ENCODE results near the gene PITPNC1.
"Not testable (repeated sequence)": the region's sequence is repeated elsewhere in the genome, so short reads cannot be mapped to it uniquely, and the experiment has no call there.

Gene PITPNC1

DNA sequence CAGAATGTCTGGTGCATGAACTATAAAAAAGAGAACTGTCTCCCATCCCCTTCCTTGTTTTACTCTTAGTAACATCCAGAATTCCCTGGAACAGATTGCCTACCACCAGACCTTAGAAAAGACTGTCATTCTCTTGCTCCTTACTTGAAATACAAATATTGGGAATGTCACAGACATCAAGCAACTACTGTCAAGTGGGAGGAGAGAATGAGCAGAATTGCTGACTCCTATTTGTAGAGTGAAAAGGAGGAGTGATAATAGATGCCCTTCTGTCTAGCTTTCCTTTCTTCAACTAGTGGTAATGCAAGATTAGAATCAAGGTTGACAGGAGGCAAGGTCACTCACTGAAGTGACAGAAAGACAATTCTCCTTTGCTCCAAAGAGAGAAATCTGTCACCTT is 316.7 kb downstream of the PITPNC1 start:
- TF ChIP-seq, protein P1, sequence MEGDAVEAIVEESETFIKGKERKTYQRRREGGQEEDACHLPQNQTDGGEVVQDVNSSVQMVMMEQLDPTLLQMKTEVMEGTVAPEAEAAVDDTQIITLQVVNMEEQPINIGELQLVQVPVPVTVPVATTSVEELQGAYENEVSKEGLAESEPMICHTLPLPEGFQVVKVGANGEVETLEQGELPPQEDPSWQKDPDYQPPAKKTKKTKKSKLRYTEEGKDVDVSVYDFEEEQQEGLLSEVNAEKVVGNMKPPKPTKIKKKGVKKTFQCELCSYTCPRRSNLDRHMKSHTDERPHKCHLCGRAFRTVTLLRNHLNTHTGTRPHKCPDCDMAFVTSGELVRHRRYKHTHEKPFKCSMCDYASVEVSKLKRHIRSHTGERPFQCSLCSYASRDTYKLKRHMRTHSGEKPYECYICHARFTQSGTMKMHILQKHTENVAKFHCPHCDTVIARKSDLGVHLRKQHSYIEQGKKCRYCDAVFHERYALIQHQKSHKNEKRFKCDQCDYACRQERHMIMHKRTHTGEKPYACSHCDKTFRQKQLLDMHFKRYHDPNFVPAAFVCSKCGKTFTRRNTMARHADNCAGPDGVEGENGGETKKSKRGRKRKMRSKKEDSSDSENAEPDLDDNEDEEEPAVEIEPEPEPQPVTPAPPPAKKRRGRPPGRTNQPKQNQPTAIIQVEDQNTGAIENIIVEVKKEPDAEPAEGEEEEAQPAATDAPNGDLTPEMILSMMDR (IDR thresholded peaks at IDR 0.05; ENCODE audit: low read depth, low read length), result no peak
- no peak for DNase-seq (ENCODE audit: low read depth in 2 of 2)
- no peak overlapping the region for H3K4me3 ChIP-seq (replicated peaks in 1 of 2; ENCODE audit: low read depth in 2 of 2, low read length in 2 of 2)

DNA sequence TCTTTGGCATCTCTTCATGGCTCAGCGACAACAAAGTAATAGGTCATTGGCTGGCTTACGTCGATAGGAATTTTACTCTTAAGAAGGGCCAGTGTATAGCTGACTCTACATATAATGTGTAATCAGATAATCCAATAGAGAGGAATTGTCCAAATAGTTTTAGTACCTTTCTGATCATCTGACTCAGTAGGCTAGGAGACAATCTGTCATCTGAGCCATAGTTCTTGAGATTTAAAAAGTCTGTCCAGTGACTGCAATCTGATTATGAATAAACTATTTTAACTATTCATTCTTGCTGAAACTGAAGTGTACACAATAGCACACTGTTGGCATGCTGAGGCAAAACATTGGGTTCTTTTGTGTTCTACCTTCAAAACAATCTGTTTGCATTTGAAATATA is 319.3 kb downstream of the PITPNC1 start:
- TF ChIP-seq, protein P1 (IDR thresholded peaks at IDR 0.05; ENCODE audit: low read depth, low read length), result no peak
- no peak for DNase-seq (ENCODE audit: low read depth in 2 of 2)
- no peak overlapping the region for H3K4me3 ChIP-seq (replicated peaks in 1 of 2; ENCODE audit: low read depth in 2 of 2, low read length in 2 of 2)

DNA sequence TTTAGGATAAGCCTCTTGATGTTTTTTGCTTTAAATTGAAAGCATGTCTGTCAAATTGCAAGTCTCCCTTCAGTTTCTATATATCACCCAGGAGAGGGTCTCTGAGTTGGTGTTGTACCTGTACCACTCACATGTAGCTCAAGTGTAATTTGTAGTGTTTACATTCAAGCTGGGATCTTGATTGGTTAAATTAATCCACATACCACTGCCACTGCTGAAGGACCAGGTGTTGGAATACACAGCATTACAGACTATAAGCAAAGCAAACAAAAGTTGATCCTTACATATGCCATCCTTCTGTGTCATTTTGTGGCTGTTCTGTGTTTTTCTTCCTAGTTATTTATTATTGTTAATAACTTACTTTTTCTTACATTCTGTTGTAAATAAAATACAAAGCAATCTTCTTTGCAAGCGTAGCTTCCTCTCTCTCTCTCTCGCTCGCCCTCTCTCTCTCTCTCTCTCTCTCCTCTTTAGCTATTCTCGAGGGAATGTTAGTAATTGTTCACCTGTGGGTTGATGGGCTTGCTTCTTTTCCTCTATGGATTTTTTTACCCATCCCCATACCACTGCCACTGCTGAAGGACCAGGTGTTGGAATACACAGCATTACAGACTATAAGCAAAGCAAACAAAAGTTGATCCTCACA is 319.9 kb downstream of the PITPNC1 start:
- DNase-seq (ENCODE audit: low read depth in 2 of 2), result no peak
- TF ChIP-seq, protein P1 (IDR thresholded peaks at IDR 0.05; ENCODE audit: low read depth, low read length), result no peak
- H3K4me3 ChIP-seq (replicated peaks in 1 of 2; ENCODE audit: low read depth in 2 of 2, low read length in 2 of 2), result no peak overlapping the region

DNA sequence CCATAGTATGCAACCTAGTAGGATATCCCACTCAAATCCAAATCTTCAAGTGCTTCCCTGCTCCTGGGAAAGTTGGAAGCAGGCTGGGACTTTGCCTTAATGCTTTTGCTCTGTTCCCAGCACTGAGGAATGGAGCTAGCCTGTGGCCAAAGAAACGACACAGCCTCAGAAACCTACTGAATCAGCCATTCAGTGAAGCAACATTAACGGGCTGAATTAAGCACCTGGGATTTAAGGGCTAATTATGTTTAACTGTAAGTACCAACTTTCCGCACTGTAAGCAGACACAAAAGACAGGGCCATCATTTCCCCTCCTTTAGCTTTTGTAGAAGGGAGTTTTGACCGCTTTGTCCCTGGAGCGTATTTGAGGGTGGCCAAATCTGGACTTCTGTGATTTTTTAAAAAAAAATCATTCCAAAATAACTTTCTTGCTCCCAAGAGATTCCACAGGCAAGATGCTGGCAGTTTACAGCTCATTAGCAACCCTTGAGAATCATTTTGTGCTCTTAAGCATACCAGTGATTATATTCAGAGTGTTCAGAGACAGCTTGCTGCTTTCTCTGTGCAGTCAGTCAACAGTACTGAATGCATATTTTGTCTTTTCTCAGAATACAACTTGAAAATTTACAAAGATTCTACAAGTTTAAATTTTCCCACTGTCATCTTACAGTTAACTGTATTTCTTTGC is 323.1 kb downstream of the PITPNC1 start:
- H3K4me3 ChIP-seq (replicated peaks in 1 of 2; ENCODE audit: low read depth in 2 of 2, low read length in 2 of 2), result no peak overlapping the region
- DNase-seq (ENCODE audit: low read depth in 2 of 2), result no peak
- TF ChIP-seq, protein P1 (IDR thresholded peaks at IDR 0.05; ENCODE audit: low read depth, low read length), result no peak

DNA sequence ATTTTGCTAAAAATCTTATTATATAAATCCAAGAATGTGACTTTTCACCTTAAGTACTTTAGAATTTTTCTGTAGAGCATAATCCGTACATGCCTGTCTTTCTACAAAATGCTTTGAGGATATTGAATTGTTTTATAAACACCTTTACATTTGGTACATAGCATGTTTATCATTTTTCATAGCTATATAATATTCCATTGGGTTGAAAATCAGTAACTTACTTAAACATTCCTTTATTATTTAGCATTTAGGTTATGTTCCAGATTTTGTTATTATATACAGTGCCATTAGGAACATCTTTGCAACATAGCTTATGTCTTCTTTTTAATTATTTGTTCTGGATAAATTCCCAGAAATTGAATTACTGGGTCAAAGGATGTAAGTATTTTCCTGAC is 323.6 kb downstream of the PITPNC1 start:
- TF ChIP-seq, protein P1 (IDR thresholded peaks at IDR 0.05; ENCODE audit: low read depth, low read length), result no peak
- DNase-seq (ENCODE audit: low read depth in 2 of 2), result no peak
- no peak overlapping the region for H3K4me3 ChIP-seq (replicated peaks in 1 of 2; ENCODE audit: low read depth in 2 of 2, low read length in 2 of 2)

DNA sequence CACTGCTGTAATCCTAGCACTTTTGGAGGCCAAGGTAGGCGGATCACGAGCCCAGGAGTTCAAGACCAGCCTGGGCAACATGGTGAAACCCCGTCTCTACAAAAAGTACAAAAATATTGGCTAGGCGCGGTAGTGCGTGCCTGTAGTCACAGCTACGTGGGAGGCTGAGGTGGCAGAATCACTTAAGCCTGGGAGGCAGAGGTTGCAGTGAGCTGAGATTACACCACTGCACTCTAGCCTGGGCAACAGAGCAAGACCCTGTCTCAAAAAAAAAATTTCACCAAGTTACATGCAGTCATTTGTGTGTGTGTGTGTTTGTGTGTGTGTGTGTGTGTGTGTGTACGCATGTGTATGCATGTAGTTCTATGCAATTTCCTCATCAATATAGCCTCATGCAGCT is 325.8 kb downstream of the PITPNC1 start:
- not testable (repeated sequence) for H3K4me3 ChIP-seq (replicated peaks in 1 of 2; ENCODE audit: low read depth in 2 of 2, low read length in 2 of 2)

DNA sequence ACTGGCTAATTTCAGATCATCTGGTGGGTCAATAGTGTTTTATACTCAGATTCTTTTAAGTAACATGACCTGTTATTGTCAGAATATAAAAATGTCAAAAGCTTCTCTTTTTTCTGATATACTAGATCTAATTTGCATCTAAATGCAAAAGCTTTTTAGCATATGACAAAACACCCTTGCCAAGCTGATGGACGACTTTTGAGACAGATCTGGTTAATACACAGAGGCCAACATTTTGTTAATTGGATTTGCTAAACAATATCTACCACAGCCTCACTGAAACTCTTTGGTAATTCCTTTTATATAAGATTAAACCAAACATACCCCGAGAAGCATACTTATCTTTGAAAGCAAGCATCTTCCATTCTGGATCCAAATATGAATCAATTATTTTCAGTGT is 330.4 kb downstream of the PITPNC1 start:
- DNase-seq (ENCODE audit: low read depth in 2 of 2), result no peak
- TF ChIP-seq, protein P1 (IDR thresholded peaks at IDR 0.05; ENCODE audit: low read depth, low read length), result no peak
- H3K4me3 ChIP-seq (replicated peaks in 1 of 2; ENCODE audit: low read depth in 2 of 2, low read length in 2 of 2), result no peak overlapping the region

More for the DNA sequence above, 325.8 kb downstream of the PITPNC1 start:
- not testable (repeated sequence) for DNase-seq (ENCODE audit: low read depth in 2 of 2)

Measured in cardiac fibroblast (primary cell).